Stimulated activated CD8-positive, alpha-beta memory T cell treated with anti-CD3 and anti-CD28 coated beads, Interleukin-7, amount 100 ng/mL, for 48 hours (primary cell): Measurements from ENCODE around the gene SRI.
A peak's percentile ranks its signal among the peaks of the same experiment; 100 is the strongest.
"Not testable (repeated sequence)": the region's sequence is repeated elsewhere in the genome, so short reads cannot be mapped to it uniquely, and the experiment has no call there.

Experiments
- DNase-seq, 2 donors: peaks; one replicate each; pipeline ENCODE4 v3.0.0-alpha.2; 2020; ENCODE audit warnings: low read depth in 1 of 2; ENCODE audit errors: extremely low read depth in 1 of 2

SRI gene

DNA sequence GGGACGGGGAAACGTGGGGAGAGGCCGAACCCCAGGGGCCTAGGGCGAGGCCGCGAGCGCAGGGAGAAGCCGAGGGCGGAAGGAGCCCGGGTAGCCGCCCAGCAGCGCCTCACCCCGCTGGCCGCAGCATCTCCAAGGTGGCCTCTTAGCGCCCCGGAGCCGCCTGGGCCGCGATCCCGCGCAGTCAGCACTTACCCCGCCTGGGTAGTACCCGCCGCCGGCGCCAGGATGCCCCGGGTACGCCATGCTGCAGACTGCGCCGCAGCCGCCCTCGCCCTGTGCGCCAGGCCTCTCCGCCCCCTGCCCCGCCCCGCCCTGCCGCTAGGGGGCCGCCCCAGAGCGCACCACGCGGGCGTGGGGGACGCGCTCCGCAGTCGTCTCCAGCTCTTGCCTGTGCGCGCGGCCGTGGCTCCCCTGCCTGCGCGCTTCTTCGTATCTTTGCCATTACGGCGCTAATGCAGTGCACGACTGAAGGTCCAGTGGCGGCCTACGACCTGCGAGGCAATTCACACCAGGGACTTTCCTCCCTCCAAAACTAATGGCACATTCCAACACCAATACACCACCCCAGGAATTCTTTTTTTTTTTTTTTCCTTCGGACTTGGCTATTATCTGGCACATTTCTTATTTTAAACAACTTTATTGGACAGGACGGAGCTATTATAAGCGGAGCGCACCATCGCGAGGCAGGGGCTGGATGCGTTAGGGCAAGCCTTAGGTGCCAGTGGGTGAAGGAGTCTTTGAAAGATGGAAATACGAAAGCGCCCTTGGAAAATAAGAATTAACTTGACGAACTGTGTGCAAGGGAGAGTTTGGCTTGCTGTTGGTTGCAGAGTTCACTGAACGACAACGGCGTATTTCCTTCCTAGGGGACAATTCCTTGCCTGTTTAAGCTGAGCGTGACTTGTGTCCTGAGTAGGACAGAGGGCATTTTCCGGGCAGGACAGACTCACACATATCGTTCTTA lies at the start of gene SRI:
SRI (minus strand) TSS at position 258 of the 967 bp plus-strand sequence; CDS start at position 246, 12 bp downstream.
- peak; percentile 77 to 85 for DNase-seq

GRCh38 chr7:88269586-88269985 lies 49.7 kb upstream of the SRI start:
- DNase-seq: no peak

- DNase-seq: no peak
Measured at GRCh38 chr7:88268858-88269257, 49.0 kb upstream of the SRI start.

DNA sequence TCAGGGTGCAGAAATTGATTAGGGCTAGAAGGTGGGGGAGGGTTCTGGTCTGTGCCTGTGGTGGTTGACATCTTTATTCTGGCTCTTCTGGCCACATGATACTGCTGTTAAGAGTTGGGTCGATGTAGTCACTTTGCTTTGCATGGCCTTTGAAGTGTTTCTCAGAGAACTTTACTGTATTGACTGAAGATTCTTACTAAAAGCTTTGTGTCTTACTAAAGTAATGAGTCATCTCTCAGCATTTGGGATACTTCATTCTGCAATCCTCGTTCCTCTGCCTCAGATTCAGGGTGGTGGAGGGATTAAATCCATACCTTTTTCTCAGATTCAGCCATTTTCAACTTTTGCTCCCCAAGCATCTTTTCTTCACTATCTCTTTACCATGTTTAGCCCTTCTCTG lies 48.2 kb upstream of the SRI start:
- no peak for DNase-seq

GRCh38 chr7:88267421-88267820 lies 47.6 kb upstream of the SRI start:
- DNase-seq: no peak

- DNase-seq: not testable (repeated sequence)
Measured at GRCh38 chr7:88264987-88265386, 45.1 kb upstream of the SRI start.

DNA sequence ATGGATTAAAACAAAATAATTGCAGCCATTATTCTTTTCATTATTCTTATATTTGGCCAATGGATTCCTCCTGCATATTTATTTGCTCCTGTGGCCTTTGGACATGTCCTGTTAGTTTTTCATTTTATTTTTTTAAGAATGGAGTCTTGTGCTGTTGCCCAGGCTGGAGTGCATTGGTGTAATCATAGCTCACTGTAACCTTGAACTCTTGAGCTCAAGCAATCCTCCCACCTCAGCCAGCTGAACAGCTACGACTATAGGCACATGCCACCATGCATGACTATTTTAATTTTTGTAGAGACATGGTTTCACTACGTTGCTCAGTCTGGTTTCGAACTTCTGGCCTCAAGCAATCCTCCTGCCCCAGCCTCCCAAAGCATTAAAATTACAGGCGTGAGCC lies 42.7 kb upstream of the SRI start:
- no peak for DNase-seq

GRCh38 chr7:88260719-88261118 lies 40.9 kb upstream of the SRI start:
- no peak for DNase-seq

DNA sequence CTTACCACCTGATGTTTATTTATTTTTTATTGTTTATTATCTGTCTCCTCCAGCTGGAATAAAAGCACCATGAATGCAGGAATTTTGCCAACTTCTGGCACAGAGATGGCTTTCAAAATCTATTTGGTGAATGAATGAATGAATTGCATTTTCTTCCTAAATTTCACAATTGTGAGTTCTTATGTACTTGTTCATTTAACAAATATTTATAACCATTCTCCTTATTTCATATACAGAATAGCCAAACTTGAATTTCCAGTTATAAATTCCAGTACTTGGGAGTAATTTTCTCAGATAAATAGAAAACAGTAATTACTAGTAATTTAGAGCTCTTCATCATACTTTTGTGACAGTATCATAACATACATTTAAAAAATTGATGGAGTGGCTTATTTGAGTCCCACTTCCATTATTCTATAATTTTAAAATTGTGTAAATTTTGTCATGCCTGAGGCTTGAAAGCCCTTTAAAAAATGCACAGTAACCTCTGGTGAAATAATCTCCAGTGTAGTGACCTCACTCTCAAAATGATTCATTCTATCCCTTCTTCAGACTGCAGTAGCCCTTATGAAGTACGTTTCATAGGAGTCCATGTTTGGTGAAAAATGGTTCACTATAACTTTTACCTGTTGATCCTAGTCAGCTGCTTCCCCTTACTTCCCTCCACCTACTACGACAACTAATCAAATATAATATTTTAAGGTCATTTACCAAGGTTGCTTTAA lies 40.0 kb upstream of the SRI start:
- no peak for DNase-seq

DNA sequence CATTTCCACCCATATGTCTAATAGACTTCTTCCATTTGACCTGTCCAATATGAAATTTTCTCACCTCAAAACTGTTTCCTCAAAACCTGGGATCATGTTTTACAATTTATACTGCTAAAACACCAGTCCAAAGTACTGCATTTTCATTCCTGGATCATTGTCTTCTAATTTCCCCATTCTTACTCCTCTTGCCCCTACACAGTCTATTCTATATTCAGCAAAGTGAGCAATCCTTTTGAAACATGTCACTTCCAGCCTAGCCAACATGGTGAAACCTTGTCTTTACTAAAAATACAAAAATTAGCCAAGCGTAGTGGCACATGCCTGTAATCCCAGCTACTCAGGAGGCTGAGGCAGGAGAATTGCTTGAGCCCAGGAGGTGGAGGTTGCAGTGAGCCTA lies 38.5 kb upstream of the SRI start:
- not testable (repeated sequence) for DNase-seq

DNA sequence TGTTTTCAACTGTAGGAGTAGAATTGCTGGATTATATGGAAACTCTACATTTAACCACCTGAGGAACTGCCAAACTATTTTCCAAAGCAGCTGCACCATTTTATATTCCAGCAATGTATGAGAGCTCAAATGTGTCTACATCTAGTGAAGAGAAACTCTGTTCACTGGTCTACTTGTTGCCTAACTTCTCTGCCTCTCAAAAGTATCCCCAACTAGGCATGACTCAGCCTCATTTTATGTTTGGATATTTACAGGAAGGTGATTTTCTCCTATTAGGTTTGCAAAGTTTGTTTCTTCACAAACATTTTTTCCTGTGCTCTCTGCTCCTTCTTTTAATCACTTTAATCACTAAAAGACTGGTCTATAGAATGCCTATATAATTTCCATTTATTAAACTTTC lies 37.1 kb upstream of the SRI start:
- DNase-seq: no peak

DNA sequence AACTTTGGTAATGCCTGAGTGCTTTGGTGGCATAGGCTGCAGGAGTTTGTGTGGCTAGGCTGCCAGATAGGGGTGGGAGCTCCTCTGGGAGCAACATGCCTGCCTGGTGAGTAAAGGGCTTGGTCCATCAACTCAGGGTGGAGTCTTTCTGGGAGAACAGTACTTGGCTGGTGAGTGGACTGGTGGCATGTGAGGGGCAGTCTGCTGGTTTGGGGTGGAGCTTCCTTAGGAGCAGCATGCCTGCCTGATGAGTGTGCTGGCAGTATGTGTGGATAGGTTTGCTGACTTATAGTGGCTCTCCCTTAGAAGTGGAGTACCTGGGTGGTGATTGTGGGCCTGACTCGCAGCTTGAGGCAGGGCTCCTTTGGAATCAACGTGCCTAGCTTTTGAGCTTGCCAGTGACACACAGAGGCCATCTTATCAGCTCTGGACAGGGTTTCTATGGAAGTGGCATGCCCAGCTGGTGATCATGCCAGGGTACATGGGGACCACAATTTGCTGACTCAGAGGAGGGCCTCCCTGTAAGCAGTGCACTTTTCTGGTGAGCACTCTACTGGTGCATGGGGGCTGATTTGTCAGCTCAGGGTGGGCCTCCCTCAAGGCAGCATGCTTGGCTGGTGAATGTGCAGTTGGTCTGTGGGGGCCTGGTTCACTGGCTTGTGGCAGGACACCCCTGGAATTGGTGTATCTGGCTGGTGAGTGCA lies 35.0 kb upstream of the SRI start:
- no peak for DNase-seq

DNA sequence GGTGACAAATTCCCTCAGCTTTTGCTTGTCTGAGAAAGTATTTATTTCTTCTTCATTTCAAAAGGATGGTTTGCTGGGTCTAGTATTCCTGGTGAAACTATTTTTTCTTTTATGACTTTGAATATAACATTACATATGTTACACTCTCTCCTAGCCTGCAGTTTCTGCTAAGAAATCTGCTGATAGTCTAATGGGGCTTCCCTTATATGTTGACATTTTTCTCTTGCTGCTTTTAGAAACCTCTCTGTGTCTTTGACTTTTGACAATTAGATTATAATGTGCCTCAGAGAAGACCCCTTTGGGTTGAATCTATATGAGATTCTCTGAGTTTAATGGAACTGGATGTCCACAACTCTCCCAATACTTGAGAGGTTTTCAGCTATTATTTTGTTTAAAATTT lies 33.8 kb upstream of the SRI start:
- no peak for DNase-seq

DNA sequence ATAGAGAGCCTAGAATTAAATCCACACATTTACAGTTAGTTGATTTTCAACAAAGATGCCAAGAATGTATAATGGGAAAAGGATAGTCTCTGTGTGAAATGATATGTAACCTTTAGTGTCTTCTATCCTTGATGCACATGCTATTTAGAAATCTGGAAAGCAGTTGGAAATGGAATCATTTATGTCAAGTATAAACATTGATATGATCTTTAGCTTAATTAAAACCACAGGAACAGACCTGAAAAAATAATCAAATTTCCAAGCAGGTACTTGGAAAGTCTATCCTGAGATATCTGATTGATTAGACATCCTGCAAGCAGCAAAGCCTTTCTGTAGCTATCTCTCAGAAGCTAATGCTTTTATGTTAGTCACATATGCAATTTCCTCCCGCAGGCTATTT lies 24.4 kb upstream of the SRI start:
- DNase-seq: no peak

- no peak for DNase-seq
Measured at GRCh38 chr7:88243345-88243909, 23.6 kb upstream of the SRI start.

DNA sequence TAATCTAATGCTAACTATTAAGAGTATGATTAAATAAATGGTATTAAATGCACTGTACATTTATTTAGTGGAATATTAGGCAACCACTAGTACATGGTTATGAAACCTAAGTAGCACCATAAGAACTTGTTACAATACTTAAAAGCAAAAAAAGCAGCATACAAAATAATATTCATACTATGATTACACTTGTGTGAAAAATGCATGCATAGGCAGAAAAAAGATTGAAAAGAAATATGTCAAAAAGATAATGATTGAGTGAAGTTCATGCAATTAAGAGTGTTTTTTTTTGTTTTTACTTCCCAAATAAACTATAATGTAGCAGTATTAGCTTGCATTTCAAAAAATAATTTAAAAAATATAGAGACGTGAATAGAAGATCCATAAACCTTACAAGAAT lies 20.0 kb upstream of the SRI start:
- DNase-seq: no peak

- no peak for DNase-seq
Measured at GRCh38 chr7:88233828-88234227, 14.0 kb upstream of the SRI start.

- no peak for DNase-seq
Measured at GRCh38 chr7:88230646-88231045, 10.8 kb upstream of the SRI start.

- no peak for DNase-seq
Measured at GRCh38 chr7:88229302-88229995, 9.6 kb upstream of the SRI start.

DNA sequence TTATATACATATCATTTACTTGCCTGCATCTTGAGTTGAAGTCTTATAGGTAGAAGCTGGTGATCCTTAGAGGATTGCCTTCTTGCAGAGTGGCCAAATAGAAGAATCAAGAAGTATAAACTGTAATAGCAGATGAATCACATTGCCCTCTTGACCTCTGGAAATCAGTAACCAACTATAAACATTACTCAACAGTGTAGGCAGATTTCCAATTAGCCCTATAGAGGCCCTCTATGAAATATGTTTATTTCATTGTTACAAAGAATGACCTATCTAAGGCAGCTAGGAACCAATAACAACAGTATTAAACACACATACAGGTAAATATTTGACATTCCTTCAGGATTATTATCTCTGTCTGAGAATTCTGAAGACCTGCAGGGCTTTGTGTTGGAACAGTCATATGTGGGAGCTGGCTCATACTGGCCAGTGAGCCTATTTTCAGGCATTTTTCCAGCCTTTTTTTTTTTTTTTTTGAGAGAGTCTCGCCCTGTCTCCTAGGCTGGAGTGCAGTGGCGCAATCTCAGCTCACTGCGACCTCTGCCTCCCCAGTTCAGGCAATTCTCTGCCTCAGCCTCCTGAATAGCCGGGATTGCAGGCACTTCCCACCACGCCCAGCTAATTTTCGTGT lies 7.2 kb upstream of the SRI start:
- DNase-seq: no peak
